HG03469 (cell line): ENCODE data around the gene MYO1C.
"Not testable (repeated sequence)": the region's sequence is repeated elsewhere in the genome, so short reads cannot be mapped to it uniquely, and the experiment has no call there.

Experiments
- ATAC-seq: cut with Tn5 transposase; IDR thresholded peaks from one replicate; pipeline ENCODE4 v1.9.1; 2021; ENCODE audit warnings: mild to moderate bottlenecking, moderate library complexity, moderate number of reproducible peaks; ENCODE audit not compliant: unreplicated experiment

The MYO1C gene

GRCh38 chr17:1467258-1467657 lies 25.2 kb downstream of the MYO1C start:
- no peak for ATAC-seq

- no peak for ATAC-seq
Observed at GRCh38 chr17:1464186-1464585, 28.3 kb downstream of the MYO1C start.

- no peak for ATAC-seq
Observed at GRCh38 chr17:1462164-1463112, 30.0 kb downstream of the MYO1C start.

GRCh38 chr17:1461198-1461944 lies 31.1 kb downstream of the MYO1C start:
- no peak for ATAC-seq

- no peak for ATAC-seq
Observed at GRCh38 chr17:1460233-1460632, 32.3 kb downstream of the MYO1C start.

GRCh38 chr17:1455797-1456599 lies 36.5 kb downstream of the MYO1C start, which contains the start of gene CRK:
Gene CRK (minus strand): TSS chr17:1456232. CDS start chr17:1456117, 115 bp downstream.
- peak; percentile 68 for ATAC-seq

- ATAC-seq: peak; percentile 7
Observed at GRCh38 chr17:1455291-1455796, 37.1 kb downstream of the MYO1C start.

GRCh38 chr17:1454541-1454940 lies 37.9 kb downstream of the MYO1C start:
- no peak for ATAC-seq

- ATAC-seq: not testable (repeated sequence)
Observed at GRCh38 chr17:1453694-1454093, 38.8 kb downstream of the MYO1C start.

GRCh38 chr17:1452836-1453235 lies 39.6 kb downstream of the MYO1C start:
- no peak for ATAC-seq

- not testable (repeated sequence) for ATAC-seq
Observed at GRCh38 chr17:1450261-1450660, 42.2 kb downstream of the MYO1C start.

- ATAC-seq: no peak
Observed at GRCh38 chr17:1449412-1449967, 43.0 kb downstream of the MYO1C start.

GRCh38 chr17:1447052-1447451 lies 45.4 kb downstream of the MYO1C start:
- no peak for ATAC-seq

- ATAC-seq: no peak
Observed at GRCh38 chr17:1446201-1446600, 46.3 kb downstream of the MYO1C start.

GRCh38 chr17:1445695-1446094 lies 46.8 kb downstream of the MYO1C start:
- not testable (repeated sequence) for ATAC-seq

GRCh38 chr17:1442721-1443120 lies 49.8 kb downstream of the MYO1C start:
- not testable (repeated sequence) for ATAC-seq

GRCh38 chr17:1442187-1442586 lies 50.3 kb downstream of the MYO1C start:
- no peak for ATAC-seq

- no peak for ATAC-seq
Observed at GRCh38 chr17:1440921-1441320, 51.6 kb downstream of the MYO1C start.

- no peak for ATAC-seq
Observed at GRCh38 chr17:1438593-1439083, 53.8 kb downstream of the MYO1C start.

- no peak for ATAC-seq
Observed at GRCh38 chr17:1435326-1435725, 57.2 kb downstream of the MYO1C start.
